Cortex of kidney (tissue), 1 donor: ENCODE results near the gene MLC1.
"Not testable (repeated sequence)": the region's sequence is repeated elsewhere in the genome, so short reads cannot be mapped to it uniquely, and the experiment has no call there.

Source experiments
- DNase-seq: peaks from one replicate; lab custom pipeline; 2025; lab: John Stamatoyannopoulos, UW

Gene MLC1

GRCh38 chr22:50102946-50103345 lies 17.7 kb upstream of the MLC1 start:
- DNase-seq: no peak

- DNase-seq: no peak
Measured at GRCh38 chr22:50101870-50102565, 16.8 kb upstream of the MLC1 start.

- no peak for DNase-seq
Measured at GRCh38 chr22:50098052-50098451, 12.8 kb upstream of the MLC1 start.

GRCh38 chr22:50092342-50092741 lies 7.1 kb upstream of the MLC1 start:
- no peak for DNase-seq

- no peak for DNase-seq
Measured at GRCh38 chr22:50091092-50091768, 6.0 kb upstream of the MLC1 start.

GRCh38 chr22:50090412-50090714 lies 5.1 kb upstream of the MLC1 start:
- no peak for DNase-seq

- no peak for DNase-seq
Measured at GRCh38 chr22:50089682-50090411, 4.6 kb upstream of the MLC1 start, which contains the start of gene MOV10L1. TSS of gene MOV10L1 (plus strand) at chr22:50090006. CDS start at chr22:50090089, 83 bp downstream.

GRCh38 chr22:50089231-50089630 lies 4.0 kb upstream of the MLC1 start:
- DNase-seq: no peak

- no peak for DNase-seq
Measured at GRCh38 chr22:50088096-50088495, 2.9 kb upstream of the MLC1 start.

DNA sequence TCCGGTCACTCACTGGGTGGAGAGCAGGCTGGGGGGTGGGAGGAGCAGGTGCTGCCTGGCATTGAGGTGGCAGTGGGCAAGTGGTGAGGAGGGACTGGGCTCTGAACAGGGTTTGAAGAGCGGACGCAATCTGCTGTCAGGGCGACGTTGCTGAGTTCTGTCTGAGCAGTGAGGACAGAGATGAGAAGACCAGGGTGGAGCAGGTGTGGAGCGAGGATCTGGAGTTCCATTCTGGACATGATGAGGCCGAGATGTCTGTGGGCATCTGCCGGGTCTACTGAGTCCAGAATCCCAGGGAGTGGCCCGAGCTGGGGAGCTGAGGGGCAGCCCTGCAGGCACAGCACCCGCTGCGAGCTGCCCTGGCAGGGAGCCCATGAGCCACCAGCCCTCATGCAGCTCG lies 2.4 kb upstream of the MLC1 start:
- no peak for DNase-seq

DNA sequence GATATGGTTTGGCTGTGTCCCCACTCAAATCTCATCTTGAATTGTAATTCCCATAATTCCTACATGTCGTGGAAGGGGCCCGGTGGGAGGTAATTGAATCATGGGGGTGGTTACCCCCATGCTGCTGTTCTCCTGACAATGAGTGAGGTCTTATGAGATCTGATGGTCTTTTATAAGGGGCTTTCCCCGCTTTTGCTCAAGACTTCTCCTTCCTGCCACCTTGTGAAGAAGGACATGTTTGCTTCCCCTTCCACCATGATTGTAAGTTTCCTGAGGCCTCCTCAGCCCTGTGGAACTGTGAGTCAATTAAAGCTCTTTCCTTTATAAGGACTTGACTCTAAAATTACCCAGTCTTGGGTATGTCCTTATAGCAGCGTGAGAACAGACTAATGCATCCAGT lies 1.7 kb upstream of the MLC1 start:
- DNase-seq: not testable (repeated sequence)

GRCh38 chr22:50086526-50086925 lies 1.3 kb upstream of the MLC1 start:
- DNase-seq: no peak

- no peak for DNase-seq
Measured at GRCh38 chr22:50084614-50085021, 608 bp downstream of the MLC1 start.

- DNase-seq: no peak
Measured at GRCh38 chr22:50084080-50084477, 1.1 kb downstream of the MLC1 start.

GRCh38 chr22:50083462-50084079 lies 1.7 kb downstream of the MLC1 start:
- DNase-seq: no peak

DNA sequence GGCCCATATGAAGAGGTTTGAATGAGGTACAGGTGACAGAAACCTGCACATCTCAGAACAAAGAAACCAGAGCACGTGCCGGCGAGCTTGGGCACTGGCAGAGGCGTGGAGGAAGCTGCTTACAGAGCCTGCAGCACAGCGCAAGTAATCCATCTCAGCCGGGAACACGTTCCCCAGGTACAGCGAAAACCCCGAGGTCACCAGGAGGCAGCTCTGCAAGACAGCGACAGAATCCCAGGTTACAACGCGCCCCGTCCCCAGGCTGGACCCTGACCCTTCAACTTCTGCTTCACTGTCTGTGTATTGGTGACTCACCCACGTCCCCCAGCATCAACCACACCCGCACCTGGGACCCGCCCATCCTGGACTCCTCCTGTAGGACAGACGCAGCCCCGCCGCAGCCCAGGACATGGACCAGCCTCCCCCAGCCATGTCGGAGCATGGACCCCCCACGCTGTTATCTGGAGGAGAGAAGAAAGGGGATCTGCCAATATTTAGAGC lies 2.2 kb downstream of the MLC1 start:
- no peak for DNase-seq

GRCh38 chr22:50082197-50082715 lies 3.0 kb downstream of the MLC1 start:
- no peak for DNase-seq

DNA sequence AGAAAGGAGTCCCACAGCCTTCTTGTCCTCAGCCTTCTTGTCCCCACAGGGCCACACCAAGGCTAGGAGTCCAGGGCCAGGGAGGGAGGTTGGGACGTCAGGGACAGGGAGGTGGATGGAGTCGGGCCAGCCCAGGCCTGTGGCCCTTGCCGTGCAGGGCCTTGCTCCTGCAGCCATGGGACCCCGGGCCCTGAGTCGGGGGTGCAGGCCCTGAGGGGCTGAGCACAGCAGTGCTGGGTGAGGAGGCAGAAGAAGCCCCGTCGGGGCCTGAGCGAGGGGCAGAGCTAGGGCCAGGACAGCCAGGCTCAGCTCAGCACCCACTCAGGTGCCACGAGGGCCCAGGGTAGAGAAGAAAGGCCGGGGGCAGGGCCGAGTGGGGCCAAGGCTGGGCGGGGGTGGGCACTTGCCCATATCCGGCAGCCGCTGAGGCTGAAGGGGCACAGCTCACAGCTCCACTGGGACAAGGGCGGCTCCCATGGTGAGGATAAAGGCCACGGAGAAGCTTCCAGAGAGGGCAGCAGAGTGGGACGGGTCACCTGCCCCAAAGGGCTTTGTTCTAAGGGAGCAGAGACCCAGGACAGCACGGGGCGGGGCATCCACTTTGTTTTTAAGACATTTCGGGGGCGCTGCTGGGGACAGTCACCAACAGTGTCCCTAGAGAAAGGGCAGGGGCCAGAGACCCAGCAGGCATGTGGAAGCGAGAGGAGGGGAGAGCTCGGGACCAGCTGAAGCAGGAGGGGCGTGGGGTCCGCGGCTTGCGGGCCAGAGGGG lies 3.6 kb downstream of the MLC1 start:
- no peak for DNase-seq

- no peak for DNase-seq
Measured at GRCh38 chr22:50080077-50080465, 5.2 kb downstream of the MLC1 start.

GRCh38 chr22:50078761-50079160 lies 6.5 kb downstream of the MLC1 start:
- no peak for DNase-seq

- DNase-seq: no peak
Measured at GRCh38 chr22:50078246-50078645, 7.0 kb downstream of the MLC1 start.
